GM12873 (cell line): Measurements from ENCODE around the gene ASPRV1.

Source experiments
- CTCF ChIP-seq: IDR thresholded peaks from 2 replicates; pipeline ENCODE4 v1.5.1; 2012; ENCODE audit warnings: low read depth, mild to moderate bottlenecking, moderate library complexity, low read length, control low read depth; ENCODE audit not compliant: insufficient read depth; ENCODE audit errors: missing control alignments

ASPRV1 gene

GRCh38 chr2:69965756-69966445 is 4.5 kb upstream of the ASPRV1 start:
- no peak for TF ChIP-seq CTCF

GRCh38 chr2:69964353-69964841 is 3.0 kb upstream of the ASPRV1 start:
- no peak for TF ChIP-seq CTCF

DNA sequence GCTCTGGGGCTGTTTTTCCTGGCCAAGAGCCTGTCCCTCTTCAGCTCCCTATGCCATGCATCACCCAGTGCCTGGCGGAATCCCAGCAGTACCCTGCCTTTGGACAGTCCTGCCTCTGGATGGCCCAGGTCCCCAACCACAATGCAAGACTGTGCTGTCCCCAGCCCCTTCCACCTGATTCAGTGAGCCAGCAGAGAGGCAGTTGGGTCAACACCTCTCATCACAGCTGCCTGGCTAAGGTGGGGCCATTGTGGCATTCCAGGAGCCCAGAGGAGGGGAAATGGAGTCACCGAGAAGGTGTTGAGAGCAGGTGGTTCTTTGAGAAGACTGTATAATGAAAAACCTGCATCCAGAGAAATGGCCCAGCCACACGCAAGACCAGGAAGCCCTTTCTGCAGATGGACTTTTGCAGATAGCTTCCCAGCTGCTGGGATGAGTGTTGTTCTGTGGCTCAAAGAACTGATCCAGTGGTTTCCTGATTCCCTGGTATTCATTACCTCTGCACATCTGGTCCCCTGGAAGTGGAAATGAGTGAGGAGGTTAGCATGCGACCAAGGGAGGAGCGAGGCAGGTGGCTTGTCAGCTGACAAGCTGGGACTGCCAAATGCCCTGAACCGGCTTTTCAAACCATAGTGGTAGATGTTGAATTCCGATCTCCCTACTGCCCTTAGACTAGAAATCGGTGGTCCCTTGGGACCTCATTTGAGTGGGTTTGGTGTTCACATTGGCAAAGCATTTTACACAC is 1.7 kb upstream of the ASPRV1 start:
- TF ChIP-seq CTCF, result no peak

GRCh38 chr2:69960821-69961220 is 610 bp downstream of the ASPRV1 start:
- no peak for TF ChIP-seq CTCF

- TF ChIP-seq CTCF, result no peak
Observed at GRCh38 chr2:69959425-69959824, 2.0 kb downstream of the ASPRV1 start.

- TF ChIP-seq CTCF, result no peak
Observed at GRCh38 chr2:69958480-69958879, 3.0 kb downstream of the ASPRV1 start.

DNA sequence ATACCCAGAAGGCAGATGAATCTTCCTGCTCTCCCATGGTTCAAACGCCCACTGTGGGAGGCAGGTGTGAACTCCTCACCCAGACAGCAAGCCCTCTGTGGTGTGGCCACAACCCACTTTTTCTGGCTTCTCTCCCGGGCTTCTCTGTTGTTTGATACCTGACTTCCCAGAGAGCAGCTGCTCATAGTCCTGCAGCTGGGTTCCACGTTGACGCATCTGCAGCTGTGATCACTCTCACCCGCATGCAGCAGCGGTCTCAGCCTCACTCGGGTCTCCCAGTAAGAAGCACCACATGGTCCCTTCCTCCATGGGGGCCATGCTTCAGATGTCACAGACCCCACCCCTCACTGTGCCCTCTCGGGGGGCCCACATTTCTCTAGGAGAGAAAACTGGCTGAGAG is 3.5 kb downstream of the ASPRV1 start:
- no peak for TF ChIP-seq CTCF
